Caco-2 (cell line): ENCODE measurements around the gene CFHR3. TPM values are rescaled to one million over a fixed set of nuclear protein-coding genes. Genes with fewer than 3 reads are reported as not detected.
"Not testable (repeated sequence)": the region's sequence is repeated elsewhere in the genome, so short reads cannot be mapped to it uniquely, and the experiment has no call there.

Source experiments
- BruUV-seq: library from RNA; stranded (reverse); fragments of 400-500 nt; replicated peaks from 2 replicates; lab custom pipeline; 2021; lab: Mats Ljungman, UMichigan
- CTCF ChIA-PET: fragments of 300-600 bp; sonication (Branson Sonifier 250); formaldehyde crosslinking; loops from one replicate; lab custom pipeline; 2022; ENCODE audit warnings: antibody characterized with exemption; lab: Charles Lee
- POLR2A ChIA-PET: fragments of 300-600 bp; sonication (Branson Sonifier 250); formaldehyde crosslinking; loops from one replicate; lab custom pipeline; 2022; ENCODE audit warnings: antibody characterized with exemption; lab: Charles Lee
- DNase-seq, 2 experiments: peaks; one replicate each; pipeline versions ENCODE4 v3.0.0 to v3.0.0-alpha.2; 2020 to 2022
- H3K27me3 ChIP-seq: replicated peaks from 2 replicates; pipeline ENCODE4 v1.6.0; 2011; ENCODE audit warnings: low read length; ENCODE audit not compliant: control insufficient read depth, insufficient read depth
- H3K36me3 ChIP-seq: 2 replicates; pipeline ENCODE4 v1.5.1; 2011; ENCODE audit warnings: low read length; ENCODE audit not compliant: control insufficient read depth, insufficient read depth
- H3K4me1 ChIP-seq: fragments of 250-450 bp; sonication (Bioruptor Pico); 2 replicates; pipeline ENCODE4 v1.5.1; 2020; ENCODE audit warnings: mild to moderate bottlenecking
- H3K4me3 ChIP-seq: 2 replicates; pipeline ENCODE4 v1.5.1; 2011; ENCODE audit warnings: low read depth, mild to moderate bottlenecking, control low read depth, low read length
- H3K9me3 ChIP-seq: fragments of 250-450 bp; sonication (Bioruptor Pico); 2 replicates; pipeline ENCODE4 v1.5.1; 2020; ENCODE audit warnings: mild to moderate bottlenecking, moderate library complexity
- H3K27ac Mint-ChIP-seq: one replicate; pipeline ENCODE4 v1.8.0; 2022; ENCODE audit warnings: mixed read lengths; ENCODE audit not compliant: unreplicated experiment
- H3K27me3 Mint-ChIP-seq: one replicate; pipeline ENCODE4 v1.8.0; 2022; ENCODE audit warnings: mixed read lengths; ENCODE audit not compliant: insufficient read depth, unreplicated experiment
- H3K36me3 Mint-ChIP-seq: one replicate; pipeline ENCODE4 v1.8.0; 2022; ENCODE audit warnings: mild to moderate bottlenecking, mixed read lengths; ENCODE audit not compliant: insufficient read depth, unreplicated experiment
- H3K4me1 Mint-ChIP-seq: one replicate; pipeline ENCODE4 v1.8.0; 2022; ENCODE audit warnings: low read depth, mixed read lengths; ENCODE audit not compliant: unreplicated experiment
- H3K4me3 Mint-ChIP-seq: one replicate; pipeline ENCODE4 v1.8.0; 2022; ENCODE audit warnings: mild to moderate bottlenecking, moderate library complexity, mixed read lengths; ENCODE audit not compliant: unreplicated experiment
- H3K9me3 Mint-ChIP-seq: one replicate; pipeline ENCODE4 v1.8.0; 2022; ENCODE audit warnings: mixed read lengths; ENCODE audit not compliant: unreplicated experiment
- CTCF ChIP-seq, 2 experiments: fragments of 200-600 bp in 1 of 2; IDR thresholded peaks; 1 replicate in 1 of 2; 2 replicates in 1 of 2; pipeline versions ENCODE4 v1.5.1 to v1.8.0; 2011 to 2022; ENCODE audit warnings: antibody characterized with exemption in 1 of 2, control low read depth in 1 of 2, inconsistent platforms in 1 of 2, low read depth in 1 of 2, low read length in 1 of 2, mild to moderate bottlenecking in 1 of 2, moderate library complexity in 1 of 2; ENCODE audit not compliant: insufficient read depth in 1 of 2, severe bottlenecking in 1 of 2, unreplicated experiment in 1 of 2
- intact Hi-C: fragments of 100-400 bp; cut with micrococcal nuclease; formaldehyde crosslinking; loops from one replicate; pipeline ENCODE4 v1.10.0; 2022; ENCODE audit not compliant: unreplicated experiment
- total RNA-seq: library from RNA; stranded (reverse); gene quantifications from 2 replicates; pipeline ENCODE4 v1.2.3, GENCODE V29; 2022

The CFHR3 gene
- total RNA-seq, 1 experiment from 2014 or later: not detected

GRCh38 chr1:196774175-196774574 is 465 bp upstream of the CFHR3 start:
- H3K4me1 Mint-ChIP-seq: no peaks in the 10 kb centered on the region
- no peak for DNase-seq
- H3K27ac Mint-ChIP-seq: no peak overlapping the region
- no peaks in the 10 kb centered on the region for H3K36me3 Mint-ChIP-seq
- no peak for TF ChIP-seq CTCF (IDR thresholded peaks at IDR 0.05; ENCODE audit: insufficient read depth in 1 of 2, low read depth in 1 of 2, low read length in 1 of 2, severe bottlenecking in 1 of 2, unreplicated experiment in 1 of 2)
- peaks cover 3% of the 10 kb centered on the region for H3K27me3 Mint-ChIP-seq
- no peaks in the 10 kb centered on the region for H3K9me3 Mint-ChIP-seq
- Histone ChIP-seq H3K4me3 (no peak overlapping the region), H3K4me1 (no peaks in the 10 kb centered on the region), H3K27me3 (no peaks in the 10 kb centered on the region), H3K36me3 (no peaks in the 10 kb centered on the region), H3K9me3 (no peaks in the 10 kb centered on the region)
- no TSS peak for BruUV-seq
- intact Hi-C loops: no loop called here
- ChIA-PET POLR2A (no interaction called here), CTCF (no interaction called here)
- H3K4me3 Mint-ChIP-seq: no peak overlapping the region

GRCh38 chr1:196777603-196778002 is 3.0 kb downstream of the CFHR3 start:
- no TSS peak for BruUV-seq
- CTCF ChIA-PET: no interaction called here
- Histone ChIP-seq H3K9me3 (no peaks in the 10 kb centered on the region), H3K4me1 (no peaks in the 10 kb centered on the region), H3K4me3 (no peak overlapping the region), H3K27me3 (no peaks in the 10 kb centered on the region), H3K36me3 (no peaks in the 10 kb centered on the region)
- H3K4me3 Mint-ChIP-seq: no peak overlapping the region
- intact Hi-C loops: no loop called here
- no peaks in the 10 kb centered on the region for H3K9me3 Mint-ChIP-seq
- no peak for DNase-seq
- POLR2A ChIA-PET: no interaction called here
- H3K27me3 Mint-ChIP-seq: no peaks in the 10 kb centered on the region
- no peaks in the 10 kb centered on the region for H3K4me1 Mint-ChIP-seq
- H3K36me3 Mint-ChIP-seq: no peaks in the 10 kb centered on the region
- H3K27ac Mint-ChIP-seq: no peak overlapping the region
- no peak for TF ChIP-seq CTCF (IDR thresholded peaks at IDR 0.05; ENCODE audit: insufficient read depth in 1 of 2, low read depth in 1 of 2, low read length in 1 of 2, severe bottlenecking in 1 of 2, unreplicated experiment in 1 of 2)

- Mint-ChIP-seq H3K27ac (no peak overlapping the region), H3K9me3 (no peaks in the 10 kb centered on the region), H3K27me3 (no peaks in the 10 kb centered on the region), H3K4me3 (no peak overlapping the region), H3K36me3 (no peaks in the 10 kb centered on the region), H3K4me1 (no peaks in the 10 kb centered on the region)
- intact Hi-C loops: no loop called here
- no peaks in the 10 kb centered on the region for H3K27me3 ChIP-seq
- no peak for DNase-seq
- no peaks in the 10 kb centered on the region for H3K9me3 ChIP-seq
- no peak for TF ChIP-seq CTCF (IDR thresholded peaks at IDR 0.05; ENCODE audit: insufficient read depth in 1 of 2, low read depth in 1 of 2, low read length in 1 of 2, severe bottlenecking in 1 of 2, unreplicated experiment in 1 of 2)
- no TSS peak for BruUV-seq
- no peak overlapping the region for H3K4me3 ChIP-seq
- ChIA-PET CTCF (no interaction called here), POLR2A (no interaction called here)
- no peaks in the 10 kb centered on the region for H3K36me3 ChIP-seq
- no peaks in the 10 kb centered on the region for H3K4me1 ChIP-seq
Observed at GRCh38 chr1:196779093-196779492, 4.5 kb downstream of the CFHR3 start.

- POLR2A ChIA-PET, H3K4me1 Mint-ChIP-seq, H3K36me3 ChIP-seq, H3K36me3 Mint-ChIP-seq, DNase-seq, BruUV-seq, H3K27me3 Mint-ChIP-seq, H3K4me1 ChIP-seq, intact Hi-C loops, H3K27ac Mint-ChIP-seq, H3K9me3 Mint-ChIP-seq, H3K4me3 ChIP-seq, H3K27me3 ChIP-seq, H3K9me3 ChIP-seq, CTCF ChIA-PET, H3K4me3 Mint-ChIP-seq: not testable (repeated sequence)
Observed at GRCh38 chr1:196791252-196791651, 16.6 kb downstream of the CFHR3 start.

- intact Hi-C loops, H3K9me3 Mint-ChIP-seq, H3K27me3 ChIP-seq, H3K4me3 ChIP-seq, DNase-seq, H3K4me1 ChIP-seq, BruUV-seq, H3K4me1 Mint-ChIP-seq, CTCF ChIA-PET, H3K27me3 Mint-ChIP-seq, H3K36me3 Mint-ChIP-seq, H3K4me3 Mint-ChIP-seq, H3K9me3 ChIP-seq, POLR2A ChIA-PET, H3K27ac Mint-ChIP-seq, H3K36me3 ChIP-seq: not testable (repeated sequence)
Observed at GRCh38 chr1:196794103-196794502, 19.5 kb downstream of the CFHR3 start.
